GM23338 (cell line): ENCODE results near the gene GCN1. TPM values are rescaled to one million over a fixed set of nuclear protein-coding genes. Genes with fewer than 3 reads are reported as not detected.

Experiments
- ATAC-seq: fragments of 200-7000 bp; cut with Tn5 transposase; 3 replicates; pipeline ENCODE4 v1.9.1; 2020
- DNase-seq: peaks from one replicate; pipeline ENCODE4 v3.0.0-alpha.2; 2015; ENCODE audit warnings: low spot score
- H2AFZ ChIP-seq: fragments of 200-600 bp; sonication (generic); 2 replicates; pipeline ENCODE4 v1.8.0; 2016; ENCODE audit warnings: antibody characterized with exemption, mild to moderate bottlenecking, moderate library complexity
- H3F3A ChIP-seq: fragments of 200-600 bp; sonication (generic); replicated peaks from 2 replicates; pipeline ENCODE4 v1.8.0; 2017; ENCODE audit warnings: antibody characterized with exemption, mixed run types, low read depth
- H3K27ac ChIP-seq: fragments of 200-600 bp; sonication (generic); 2 replicates; pipeline ENCODE4 v1.6.1; 2016; ENCODE audit warnings: low read depth
- H3K27me3 ChIP-seq: fragments of 200-600 bp; sonication (generic); 2 replicates; pipeline ENCODE4 v1.8.0; 2016; ENCODE audit warnings: mild to moderate bottlenecking, mixed run types, moderate library complexity; ENCODE audit not compliant: insufficient read depth
- H3K36me3 ChIP-seq: fragments of 200-600 bp; sonication (generic); 2 replicates; pipeline ENCODE4 v1.8.0; 2016; ENCODE audit warnings: mild to moderate bottlenecking; ENCODE audit not compliant: insufficient read depth
- H3K4me1 ChIP-seq: fragments of 200-600 bp; sonication (generic); 2 replicates; pipeline ENCODE4 v1.8.0; 2016; ENCODE audit warnings: mild to moderate bottlenecking, moderate library complexity; ENCODE audit not compliant: insufficient read depth
- H3K4me2 ChIP-seq: fragments of 200-600 bp; sonication (generic); 2 replicates; pipeline ENCODE4 v1.7.1; 2017; ENCODE audit warnings: mixed run types
- H3K4me3 ChIP-seq: fragments of 200-600 bp; sonication (generic); 2 replicates; pipeline ENCODE4 v1.6.1; 2016; ENCODE audit warnings: mixed run types
- H3K79me2 ChIP-seq: fragments of 200-600 bp; sonication (generic); replicated peaks from 2 replicates; pipeline ENCODE4 v1.8.0; 2017; ENCODE audit warnings: mild to moderate bottlenecking; ENCODE audit not compliant: insufficient read depth
- H3K9me2 ChIP-seq: fragments of 200-600 bp; sonication (generic); 2 replicates; pipeline ENCODE4 v1.8.0; 2017; ENCODE audit not compliant: insufficient read depth
- H4K20me1 ChIP-seq: fragments of 200-600 bp; sonication (generic); replicated peaks from 2 replicates; pipeline ENCODE4 v1.8.0; 2017; ENCODE audit warnings: mild to moderate bottlenecking; ENCODE audit not compliant: insufficient read depth
- H3K27ac Mint-ChIP-seq: 2 replicates; pipeline ENCODE4 v1.8.0; 2020; ENCODE audit warnings: inconsistent platforms, mild to moderate bottlenecking, moderate library complexity, mixed read lengths
- H3K27me3 Mint-ChIP-seq: 3 replicates; pipeline ENCODE4 v1.8.0; 2022; ENCODE audit warnings: low read depth, mild to moderate bottlenecking, moderate library complexity, mixed read lengths, inconsistent platforms; ENCODE audit not compliant: insufficient read depth, poor library complexity
- H3K36me3 Mint-ChIP-seq: 3 replicates; pipeline ENCODE4 v1.8.0; 2021; ENCODE audit warnings: low read depth, mild to moderate bottlenecking, inconsistent platforms, moderate library complexity, mixed read lengths
- H3K4me1 Mint-ChIP-seq: 3 replicates; pipeline ENCODE4 v1.8.0; 2020; ENCODE audit warnings: mild to moderate bottlenecking, inconsistent platforms, mixed read lengths
- H3K4me3 Mint-ChIP-seq: 3 replicates; pipeline ENCODE4 v1.8.0; 2021; ENCODE audit warnings: moderate library complexity, mild to moderate bottlenecking, inconsistent platforms, mixed read lengths
- H3K9me3 Mint-ChIP-seq: 3 replicates; pipeline ENCODE4 v1.8.0; 2020; ENCODE audit warnings: moderate library complexity, mild to moderate bottlenecking, inconsistent platforms, mixed read lengths
- CREB1 ChIP-seq: fragments of 250-450 bp; sonication (Bioruptor Pico); IDR thresholded peaks from 2 replicates; pipeline ENCODE4 v1.5.0; 2020; ENCODE audit warnings: low read depth, mild to moderate bottlenecking, moderate library complexity
- ETS1 ChIP-seq: IDR thresholded peaks from 2 replicates; pipeline ENCODE4 v1.6.1; 2016; ENCODE audit warnings: antibody characterized with exemption
- EZH2 ChIP-seq: fragments of 200-600 bp; sonication (generic); IDR thresholded peaks from one replicate; pipeline ENCODE4 v1.8.0; 2017; ENCODE audit warnings: antibody characterized with exemption, mild to moderate bottlenecking, low read depth; ENCODE audit not compliant: unreplicated experiment
- EZH2phosphoT487 ChIP-seq: fragments of 200-600 bp; sonication (generic); IDR thresholded peaks from one replicate; pipeline ENCODE4 v1.8.1; 2018; ENCODE audit warnings: antibody characterized with exemption; ENCODE audit not compliant: unreplicated experiment
- JUNB ChIP-seq: IDR thresholded peaks from one replicate; pipeline ENCODE4 v1.6.1; 2016; ENCODE audit warnings: antibody characterized with exemption; ENCODE audit not compliant: unreplicated experiment
- NANOG ChIP-seq: IDR thresholded peaks from 2 replicates; pipeline ENCODE4 v1.6.1; 2016; ENCODE audit warnings: antibody characterized with exemption, borderline replicate concordance
- POLR2AphosphoS5 ChIP-seq: IDR thresholded peaks from 2 replicates; pipeline ENCODE4 v1.6.1; 2016; ENCODE audit warnings: antibody characterized with exemption, low read depth
- STAT1 ChIP-seq: IDR thresholded peaks from one replicate; pipeline ENCODE4 v1.6.1; 2016; ENCODE audit warnings: antibody characterized with exemption; ENCODE audit not compliant: unreplicated experiment
- ZNF114 ChIP-seq: fragments of 250-450 bp; sonication (Bioruptor Pico); IDR thresholded peaks from 2 replicates; pipeline ENCODE4 v1.5.0; 2020; ENCODE audit warnings: mild to moderate bottlenecking, moderate library complexity
- ZNF331 ChIP-seq: fragments of 250-450 bp; sonication (Bioruptor Pico); IDR thresholded peaks from 2 replicates; pipeline ENCODE4 v1.5.0; 2020; ENCODE audit warnings: low read depth, mild to moderate bottlenecking, moderate library complexity
- ZNF462 ChIP-seq: fragments of 250-450 bp; sonication (Bioruptor Pico); IDR thresholded peaks from 2 replicates; pipeline ENCODE4 v1.5.0; 2020; ENCODE audit warnings: mild to moderate bottlenecking, moderate library complexity
- polyA plus RNA-seq: library from polyadenylated mRNA; unstranded; fragments of >200 nt; fragmentation: Nextera tagmentation; extraction: Ambion mirVana; gene quantifications from 2 replicates; pipeline ENCODE4 v1.2.1, GENCODE V29; 2016
- total RNA-seq: library from RNA; depleted of rRNA; stranded (reverse); fragments of >200 nt; shearing (Covaris generic); gene quantifications from 2 replicates; pipeline ENCODE4 v1.2.3, GENCODE V29; 2014
- TF ChIP-seq, protein P1 (sequence below), 2 experiments: fragments of 200-600 bp in 1 of 2; sonication (generic) in 1 of 2; conservative IDR thresholded peaks; 2 replicates each; pipeline versions ENCODE4 v1.5.1 to v1.6.1; 2016 to 2017; ENCODE audit warnings: antibody characterized with exemption in 2 of 2, low read depth in 2 of 2, mild to moderate bottlenecking in 2 of 2, moderate library complexity in 1 of 2
- TF ChIP-seq, protein P2 (sequence below): IDR thresholded peaks from one replicate; pipeline ENCODE4 v1.6.1; 2018; ENCODE audit warnings: antibody characterized with exemption; ENCODE audit not compliant: unreplicated experiment

The GCN1 gene
- total and polyA plus RNA-seq, 2 experiments from 2014 or later, result 18.0 to 177 TPM

- Histone ChIP-seq H3K36me3 (no peaks in the 10 kb centered on the region; the same call in 1 of the 2 replicates), H3K4me3 (no peak overlapping the region), H3F3A (peaks cover 7% of the 10 kb centered on the region), H2AFZ (no peak overlapping the region), H3K4me1 (peaks cover 18% of the 10 kb centered on the region), H3K27me3 (no peaks in the 10 kb centered on the region), H3K9me2 (no peaks in the 10 kb centered on the region), H3K4me2 (no peak overlapping the region), H3K79me2 (peaks cover 26% of the 10 kb centered on the region), H3K27ac (no peak overlapping the region), H4K20me1 (no peaks in the 10 kb centered on the region)
- no peak for TF ChIP-seq ZNF462 (CRISPR knock-in tag)
- TF ChIP-seq POLR2AphosphoS5, result no peak
- TF ChIP-seq ZNF114 (CRISPR knock-in tag), result no peak
- TF ChIP-seq EZH2phosphoT487, result no peak
- TF ChIP-seq NANOG, result no peak
- TF ChIP-seq, protein P1, sequence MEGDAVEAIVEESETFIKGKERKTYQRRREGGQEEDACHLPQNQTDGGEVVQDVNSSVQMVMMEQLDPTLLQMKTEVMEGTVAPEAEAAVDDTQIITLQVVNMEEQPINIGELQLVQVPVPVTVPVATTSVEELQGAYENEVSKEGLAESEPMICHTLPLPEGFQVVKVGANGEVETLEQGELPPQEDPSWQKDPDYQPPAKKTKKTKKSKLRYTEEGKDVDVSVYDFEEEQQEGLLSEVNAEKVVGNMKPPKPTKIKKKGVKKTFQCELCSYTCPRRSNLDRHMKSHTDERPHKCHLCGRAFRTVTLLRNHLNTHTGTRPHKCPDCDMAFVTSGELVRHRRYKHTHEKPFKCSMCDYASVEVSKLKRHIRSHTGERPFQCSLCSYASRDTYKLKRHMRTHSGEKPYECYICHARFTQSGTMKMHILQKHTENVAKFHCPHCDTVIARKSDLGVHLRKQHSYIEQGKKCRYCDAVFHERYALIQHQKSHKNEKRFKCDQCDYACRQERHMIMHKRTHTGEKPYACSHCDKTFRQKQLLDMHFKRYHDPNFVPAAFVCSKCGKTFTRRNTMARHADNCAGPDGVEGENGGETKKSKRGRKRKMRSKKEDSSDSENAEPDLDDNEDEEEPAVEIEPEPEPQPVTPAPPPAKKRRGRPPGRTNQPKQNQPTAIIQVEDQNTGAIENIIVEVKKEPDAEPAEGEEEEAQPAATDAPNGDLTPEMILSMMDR (conservative IDR thresholded peaks at IDR 0.05; ENCODE audit: low read depth in 2 of 2), result no peak
- no peak for TF ChIP-seq ETS1
- no peak for TF ChIP-seq CREB1
- TF ChIP-seq, protein P2, sequence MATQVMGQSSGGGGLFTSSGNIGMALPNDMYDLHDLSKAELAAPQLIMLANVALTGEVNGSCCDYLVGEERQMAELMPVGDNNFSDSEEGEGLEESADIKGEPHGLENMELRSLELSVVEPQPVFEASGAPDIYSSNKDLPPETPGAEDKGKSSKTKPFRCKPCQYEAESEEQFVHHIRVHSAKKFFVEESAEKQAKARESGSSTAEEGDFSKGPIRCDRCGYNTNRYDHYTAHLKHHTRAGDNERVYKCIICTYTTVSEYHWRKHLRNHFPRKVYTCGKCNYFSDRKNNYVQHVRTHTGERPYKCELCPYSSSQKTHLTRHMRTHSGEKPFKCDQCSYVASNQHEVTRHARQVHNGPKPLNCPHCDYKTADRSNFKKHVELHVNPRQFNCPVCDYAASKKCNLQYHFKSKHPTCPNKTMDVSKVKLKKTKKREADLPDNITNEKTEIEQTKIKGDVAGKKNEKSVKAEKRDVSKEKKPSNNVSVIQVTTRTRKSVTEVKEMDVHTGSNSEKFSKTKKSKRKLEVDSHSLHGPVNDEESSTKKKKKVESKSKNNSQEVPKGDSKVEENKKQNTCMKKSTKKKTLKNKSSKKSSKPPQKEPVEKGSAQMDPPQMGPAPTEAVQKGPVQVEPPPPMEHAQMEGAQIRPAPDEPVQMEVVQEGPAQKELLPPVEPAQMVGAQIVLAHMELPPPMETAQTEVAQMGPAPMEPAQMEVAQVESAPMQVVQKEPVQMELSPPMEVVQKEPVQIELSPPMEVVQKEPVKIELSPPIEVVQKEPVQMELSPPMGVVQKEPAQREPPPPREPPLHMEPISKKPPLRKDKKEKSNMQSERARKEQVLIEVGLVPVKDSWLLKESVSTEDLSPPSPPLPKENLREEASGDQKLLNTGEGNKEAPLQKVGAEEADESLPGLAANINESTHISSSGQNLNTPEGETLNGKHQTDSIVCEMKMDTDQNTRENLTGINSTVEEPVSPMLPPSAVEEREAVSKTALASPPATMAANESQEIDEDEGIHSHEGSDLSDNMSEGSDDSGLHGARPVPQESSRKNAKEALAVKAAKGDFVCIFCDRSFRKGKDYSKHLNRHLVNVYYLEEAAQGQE, result no peak
- no peak for TF ChIP-seq STAT1
- TF ChIP-seq ZNF331 (CRISPR knock-in tag), result no peak
- no peak for TF ChIP-seq EZH2
- no peak for TF ChIP-seq JUNB
- Mint-ChIP-seq H3K36me3 (peaks cover 27% of the 10 kb centered on the region), H3K27ac (no peak overlapping the region), H3K4me1 (peaks cover 32% of the 10 kb centered on the region), H3K9me3 (no peaks in the 10 kb centered on the region), H3K27me3 (peaks cover 3% of the 10 kb centered on the region), H3K4me3 (no peak overlapping the region)
- DNase-seq, result no peak
- ATAC-seq, result no peak
Observed at GRCh38 chr12:120098756-120099470, 95.6 kb downstream of the GCN1 start.
